GM13976 (cell line): ENCODE results near the gene CIDEC.

ENCODE experiments used
- DNase-seq: peaks from one replicate; pipeline ENCODE4 v3.0.0; 2012; ENCODE audit warnings: low spot score
- in situ Hi-C: fragments of 300-500 bp; cut with MboI; formaldehyde crosslinking; loops from one replicate; pipeline ENCODE4 v1.12.0; 2022; ENCODE audit warnings: low sequenced_read_pairs, mixed read lengths, inconsistent platforms; ENCODE audit not compliant: unreplicated experiment
- TF ChIP-seq, protein P1 (sequence below): IDR thresholded peaks from 2 replicates; pipeline ENCODE4 v1.5.1; 2012; ENCODE audit warnings: borderline replicate concordance, mild to moderate bottlenecking; ENCODE audit not compliant: insufficient read depth; ENCODE audit errors: extremely low read depth, missing control alignments, control extremely low read depth

Gene CIDEC

GRCh38 chr3:9893739-9894138, 13.7 kb upstream of the CIDEC start:
- no peak for DNase-seq
- in situ Hi-C loops: no loop called here
- TF ChIP-seq, protein P1, sequence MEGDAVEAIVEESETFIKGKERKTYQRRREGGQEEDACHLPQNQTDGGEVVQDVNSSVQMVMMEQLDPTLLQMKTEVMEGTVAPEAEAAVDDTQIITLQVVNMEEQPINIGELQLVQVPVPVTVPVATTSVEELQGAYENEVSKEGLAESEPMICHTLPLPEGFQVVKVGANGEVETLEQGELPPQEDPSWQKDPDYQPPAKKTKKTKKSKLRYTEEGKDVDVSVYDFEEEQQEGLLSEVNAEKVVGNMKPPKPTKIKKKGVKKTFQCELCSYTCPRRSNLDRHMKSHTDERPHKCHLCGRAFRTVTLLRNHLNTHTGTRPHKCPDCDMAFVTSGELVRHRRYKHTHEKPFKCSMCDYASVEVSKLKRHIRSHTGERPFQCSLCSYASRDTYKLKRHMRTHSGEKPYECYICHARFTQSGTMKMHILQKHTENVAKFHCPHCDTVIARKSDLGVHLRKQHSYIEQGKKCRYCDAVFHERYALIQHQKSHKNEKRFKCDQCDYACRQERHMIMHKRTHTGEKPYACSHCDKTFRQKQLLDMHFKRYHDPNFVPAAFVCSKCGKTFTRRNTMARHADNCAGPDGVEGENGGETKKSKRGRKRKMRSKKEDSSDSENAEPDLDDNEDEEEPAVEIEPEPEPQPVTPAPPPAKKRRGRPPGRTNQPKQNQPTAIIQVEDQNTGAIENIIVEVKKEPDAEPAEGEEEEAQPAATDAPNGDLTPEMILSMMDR: no peak

GRCh38 chr3:9891072-9891622, 11.1 kb upstream of the CIDEC start:
- TF ChIP-seq, protein P1: no peak
- no peak for DNase-seq
- in situ Hi-C loops: no loop called here

DNA sequence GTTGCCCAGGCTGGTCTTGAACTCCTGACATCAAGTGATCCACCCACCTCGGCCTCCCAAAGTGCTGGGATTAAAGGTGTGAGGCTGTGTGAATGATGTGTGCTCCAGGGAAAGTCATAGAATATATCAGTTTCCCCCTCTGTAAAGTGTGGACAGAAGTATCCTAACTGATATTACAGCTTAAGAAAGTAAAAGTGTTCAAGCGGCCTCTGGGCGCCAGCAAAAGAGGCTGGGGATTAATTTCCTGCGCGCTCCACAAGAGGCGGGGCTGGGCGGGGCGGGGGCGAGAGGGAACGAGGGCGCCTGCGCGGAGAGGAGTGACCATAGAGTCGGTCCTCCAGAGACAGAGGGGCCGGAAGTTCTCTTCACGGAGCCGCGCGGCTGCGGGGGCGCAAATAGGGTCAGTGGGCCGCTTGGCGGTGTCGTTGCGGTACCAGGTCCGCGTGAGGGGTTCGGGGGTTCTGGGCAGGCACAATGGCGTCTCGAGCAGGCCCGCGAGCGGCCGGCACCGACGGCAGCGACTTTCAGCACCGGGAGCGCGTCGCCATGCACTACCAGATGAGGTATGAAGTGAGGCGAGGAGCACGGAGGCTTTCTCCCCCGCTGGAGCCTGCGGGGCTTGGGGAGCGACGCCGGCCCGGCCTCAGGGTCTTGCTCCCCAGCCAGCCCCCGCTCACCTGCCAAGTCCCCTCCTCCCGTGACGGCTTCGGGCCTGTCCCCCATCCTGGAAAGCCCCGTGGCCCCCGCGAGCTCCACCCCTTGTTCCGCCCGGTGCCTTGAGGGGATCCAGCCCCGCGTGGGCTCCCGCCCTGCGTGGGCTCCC, 10.4 kb upstream of the CIDEC start, which contains the start of gene JAGN1:
JAGN1 (plus strand) TSS at position 362 of the 823 bp plus-strand sequence; CDS start at position 475, 113 bp downstream.
- TF ChIP-seq, protein P1: peak; percentile 1
- peak; percentile 96 for DNase-seq
- in situ Hi-C loops: no loop called here

GRCh38 chr3:9889405-9889804, 9.4 kb upstream of the CIDEC start:
- TF ChIP-seq, protein P1: no peak
- no peak for DNase-seq
- in situ Hi-C loops: no loop called here

DNA sequence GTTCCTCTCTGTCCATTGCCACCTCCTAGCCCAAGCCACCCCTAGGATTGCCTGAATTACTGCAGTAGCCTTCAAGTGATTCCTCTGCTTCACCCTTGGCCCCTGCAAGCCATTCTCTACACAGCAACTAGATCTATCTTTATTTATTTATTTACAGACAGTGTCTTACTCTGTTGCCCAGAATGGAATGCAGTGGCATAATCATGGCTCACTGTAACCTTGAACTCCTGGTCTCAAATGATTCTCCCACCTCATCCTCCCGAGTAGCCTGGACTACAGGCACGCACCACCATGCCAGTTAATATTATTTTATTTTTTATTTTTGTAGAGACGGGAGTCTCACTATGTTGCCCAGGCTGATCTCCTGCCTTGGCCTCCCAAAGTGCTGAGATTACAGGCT, 8.5 kb upstream of the CIDEC start:
- in situ Hi-C loops: no loop called here
- TF ChIP-seq, protein P1: no peak
- DNase-seq: no peak

DNA sequence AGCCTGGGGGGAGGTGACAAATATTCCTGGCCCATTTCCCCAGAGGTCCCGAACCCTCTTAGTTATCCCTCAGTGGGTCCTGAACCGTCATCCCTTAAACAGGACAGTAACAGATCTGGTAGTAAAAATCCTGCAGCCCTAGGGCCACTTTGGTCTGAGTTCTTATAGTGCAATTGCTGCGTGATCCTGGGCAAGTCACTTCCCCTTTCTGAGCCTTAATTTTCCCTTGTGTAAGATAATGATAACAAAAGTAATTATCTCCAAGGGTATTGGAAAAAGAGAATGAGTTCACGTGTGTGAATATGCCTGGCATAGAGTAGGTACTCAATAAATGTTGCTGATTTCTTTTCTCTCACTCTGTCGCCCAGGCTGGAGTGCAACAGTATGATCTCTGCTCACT, 7.4 kb upstream of the CIDEC start:
- no peak for DNase-seq
- in situ Hi-C loops: no loop called here
- TF ChIP-seq, protein P1: no peak

- DNase-seq: no peak
- TF ChIP-seq, protein P1: no peak
- in situ Hi-C loops: no loop called here
These were observed 6.3 kb upstream of the CIDEC start for GRCh38 chr3:9886328-9886727.
